ENCODE results near the gene SERP2. TPM values are rescaled to one million over a fixed set of nuclear protein-coding genes. Genes with fewer than 3 reads are reported as not detected.

Gene SERP2
- total RNA-seq, 1 experiment from 2014 or later, result not detected

GRCh38 chr13:44409595-44409994 lies 36.0 kb downstream of the SERP2 start:
- H3K36me3 Mint-ChIP-seq (ENCODE audit: insufficient read depth, unreplicated experiment), result no peaks in the 10 kb centered on the region
- DNase-seq, result no peak
- intact Hi-C loops (cut with micrococcal nuclease; ENCODE audit: unreplicated experiment), result no loop called here
- no peak overlapping the region for H3K27ac Mint-ChIP-seq (ENCODE audit: unreplicated experiment)
- H3K27me3 Mint-ChIP-seq (ENCODE audit: unreplicated experiment), result peaks cover 10% of the 10 kb centered on the region
- TF ChIP-seq CTCF (IDR thresholded peaks at IDR 0.05; ENCODE audit: unreplicated experiment), result no peak
- no peak overlapping the region for H3K4me3 Mint-ChIP-seq (ENCODE audit: low read depth, unreplicated experiment)
- no TSS peak for BruUV-seq (replicated peaks)
- H3K4me1 Mint-ChIP-seq (ENCODE audit: low read depth, unreplicated experiment), result peaks cover 8% of the 10 kb centered on the region
- no peaks in the 10 kb centered on the region for H3K9me3 Mint-ChIP-seq (ENCODE audit: low read depth, unreplicated experiment)
- CTCF ChIA-PET, result no interaction called here

- peaks cover 10% of the 10 kb centered on the region for H3K27me3 Mint-ChIP-seq (ENCODE audit: unreplicated experiment)
- no peak overlapping the region for H3K27ac Mint-ChIP-seq (ENCODE audit: unreplicated experiment)
- CTCF ChIA-PET, result no interaction called here
- H3K9me3 Mint-ChIP-seq (ENCODE audit: low read depth, unreplicated experiment), result no peaks in the 10 kb centered on the region
- no peaks in the 10 kb centered on the region for H3K36me3 Mint-ChIP-seq (ENCODE audit: insufficient read depth, unreplicated experiment)
- intact Hi-C loops (cut with micrococcal nuclease; ENCODE audit: unreplicated experiment), result no loop called here
- DNase-seq, result no peak
- no TSS peak for BruUV-seq (replicated peaks)
- TF ChIP-seq CTCF (IDR thresholded peaks at IDR 0.05; ENCODE audit: unreplicated experiment), result no peak
- peaks cover 5% of the 10 kb centered on the region for H3K4me1 Mint-ChIP-seq (ENCODE audit: low read depth, unreplicated experiment)
- H3K4me3 Mint-ChIP-seq (ENCODE audit: low read depth, unreplicated experiment), result no peak overlapping the region
These were observed 36.8 kb downstream of the SERP2 start for GRCh38 chr13:44410328-44410859.

- Mint-ChIP-seq H3K4me3 (ENCODE audit: low read depth, unreplicated experiment) (no peak overlapping the region), H3K36me3 (ENCODE audit: insufficient read depth, unreplicated experiment) (no peaks in the 10 kb centered on the region), H3K9me3 (ENCODE audit: low read depth, unreplicated experiment) (no peaks in the 10 kb centered on the region), H3K27ac (ENCODE audit: unreplicated experiment) (no peak overlapping the region), H3K4me1 (ENCODE audit: low read depth, unreplicated experiment) (no peaks in the 10 kb centered on the region), H3K27me3 (ENCODE audit: unreplicated experiment) (peaks cover 10% of the 10 kb centered on the region)
- no TSS peak for BruUV-seq (replicated peaks)
- no peak for TF ChIP-seq CTCF (IDR thresholded peaks at IDR 0.05; ENCODE audit: unreplicated experiment)
- CTCF ChIA-PET, result no interaction called here
- DNase-seq, result no peak
- intact Hi-C loops (cut with micrococcal nuclease; ENCODE audit: unreplicated experiment), result no loop called here
These were observed 38.2 kb downstream of the SERP2 start for GRCh38 chr13:44411841-44412240.

- no TSS peak for BruUV-seq (replicated peaks)
- Mint-ChIP-seq H3K27me3 (ENCODE audit: unreplicated experiment) (peaks cover 10% of the 10 kb centered on the region), H3K4me1 (ENCODE audit: low read depth, unreplicated experiment) (no peaks in the 10 kb centered on the region), H3K4me3 (ENCODE audit: low read depth, unreplicated experiment) (no peak overlapping the region), H3K36me3 (ENCODE audit: insufficient read depth, unreplicated experiment) (peaks cover 3% of the 10 kb centered on the region), H3K27ac (ENCODE audit: unreplicated experiment) (no peak overlapping the region), H3K9me3 (ENCODE audit: low read depth, unreplicated experiment) (no peaks in the 10 kb centered on the region)
- DNase-seq, result no peak
- CTCF ChIA-PET, result no interaction called here
- intact Hi-C loops (cut with micrococcal nuclease; ENCODE audit: unreplicated experiment), result no loop called here
- no peak for TF ChIP-seq CTCF (IDR thresholded peaks at IDR 0.05; ENCODE audit: unreplicated experiment)
These were observed 38.8 kb downstream of the SERP2 start for GRCh38 chr13:44412346-44412935.
